GM19239 (cell line): ENCODE measurements around the gene TTC8.
"Not testable (repeated sequence)": the region's sequence is repeated elsewhere in the genome, so short reads cannot be mapped to it uniquely, and the experiment has no call there.

Experiments
- DNase-seq: peaks from one replicate; pipeline ENCODE4 v3.0.0; 2011; ENCODE audit warnings: low spot score; ENCODE audit not compliant: insufficient read length
- FAIRE-seq: peaks from 2 replicates; lab custom pipeline; 2011; peaks lifted over from hg19 to GRCh38; lab: Jason Lieb, UNC

TTC8 gene

GRCh38 chr14:88821888-88822287, 2.6 kb upstream of the TTC8 start:
- FAIRE-seq, result no peak
- no peak for DNase-seq

GRCh38 chr14:88823968-88824313, 510 bp upstream of the TTC8 start:
- FAIRE-seq (no peak), DNase-seq (no peak)

- DNase-seq (no peak), FAIRE-seq (no peak)
Observed at GRCh38 chr14:88825078-88825458, 617 bp downstream of the TTC8 start.

DNA sequence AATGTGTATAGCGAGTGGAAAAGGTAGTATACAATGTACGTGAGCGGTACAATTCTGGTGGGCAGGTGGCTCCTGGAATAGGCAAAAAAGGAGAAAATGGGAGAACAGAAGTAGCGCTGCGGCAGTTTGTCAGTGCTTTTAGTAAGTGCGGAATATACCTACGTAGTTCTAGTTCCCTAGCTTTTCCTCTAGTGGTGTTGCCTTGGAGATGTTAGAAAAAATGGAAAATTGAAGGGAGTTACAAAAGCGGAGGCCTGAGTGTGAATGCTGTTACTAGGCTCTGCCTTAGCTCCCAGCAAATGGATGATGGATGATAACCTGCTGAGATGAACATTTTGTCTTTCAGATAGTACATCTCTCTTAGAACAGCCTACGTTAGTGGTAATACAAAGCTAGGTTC, 1.1 kb downstream of the TTC8 start:
- FAIRE-seq, result no peak
- no peak for DNase-seq

DNA sequence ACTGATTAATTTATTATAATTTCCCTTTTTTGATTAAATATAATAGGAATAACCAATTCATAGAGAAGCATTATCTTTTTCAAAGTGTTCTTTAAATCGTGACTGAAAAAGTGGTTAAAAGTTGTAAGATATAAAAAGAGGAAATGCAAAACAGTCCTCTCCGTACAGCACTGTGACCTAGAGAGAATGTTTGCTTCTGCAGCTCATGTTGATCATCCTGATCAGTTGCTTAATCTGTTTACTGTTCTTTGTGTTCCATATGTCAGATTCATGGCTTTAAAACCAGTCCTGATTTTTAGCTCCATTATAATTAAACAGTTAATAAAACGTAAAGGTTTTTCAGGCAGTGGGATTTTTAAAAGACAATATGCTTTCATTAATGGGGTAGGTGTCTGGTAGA, 4.7 kb downstream of the TTC8 start:
- no peak for FAIRE-seq
- no peak for DNase-seq

DNA sequence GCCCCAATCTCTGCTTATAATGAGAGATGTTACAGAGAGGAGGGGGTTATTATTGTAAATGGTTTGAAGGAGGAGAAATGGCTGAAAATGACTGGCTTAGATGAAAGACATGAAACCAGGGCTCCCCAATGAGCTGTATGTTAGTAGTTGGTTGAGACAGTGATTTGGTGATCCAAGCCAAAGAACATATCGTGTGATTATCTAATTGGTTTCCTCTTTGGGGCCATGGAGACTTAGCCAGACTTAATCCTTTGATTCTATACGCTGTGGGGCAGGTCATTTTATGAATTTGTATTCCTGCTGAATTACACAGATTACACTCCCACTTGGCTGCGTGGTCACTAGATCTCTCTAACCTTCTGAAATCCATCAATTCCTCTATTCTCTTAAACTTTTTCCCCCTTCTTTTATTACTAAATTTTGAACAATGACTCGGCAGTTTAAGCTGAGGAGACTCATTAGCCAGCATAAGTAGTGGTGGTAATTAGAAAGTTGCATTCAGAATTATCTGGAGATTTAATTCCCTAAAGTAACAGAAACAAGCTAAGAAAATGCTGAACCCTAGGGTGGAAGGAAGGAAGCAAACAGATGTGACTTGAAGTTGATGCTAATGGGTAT, 5.3 kb downstream of the TTC8 start:
- no peak for DNase-seq
- no peak for FAIRE-seq

DNA sequence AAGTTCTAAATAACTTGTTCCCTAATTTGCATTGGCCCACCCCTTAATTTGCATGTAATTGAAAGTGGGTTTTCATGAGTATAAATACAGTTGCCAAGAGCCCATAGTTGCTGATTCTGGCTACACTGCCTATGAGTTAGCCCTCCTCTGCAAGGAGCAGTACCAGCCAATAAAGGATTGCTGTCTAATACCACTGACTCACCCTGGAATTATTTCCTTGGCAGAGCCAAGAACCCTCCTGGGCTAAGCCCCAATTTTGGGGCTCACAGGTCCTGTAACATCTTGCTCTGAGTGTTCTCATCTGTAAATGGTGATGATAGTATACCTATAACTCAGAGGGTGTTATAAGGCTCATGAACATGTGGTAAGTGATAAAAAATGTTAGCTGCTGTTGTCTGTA, 6.8 kb downstream of the TTC8 start:
- DNase-seq, result no peak
- FAIRE-seq, result no peak

GRCh38 chr14:88834883-88835431, 10.5 kb downstream of the TTC8 start:
- FAIRE-seq (no peak), DNase-seq (no peak)

DNA sequence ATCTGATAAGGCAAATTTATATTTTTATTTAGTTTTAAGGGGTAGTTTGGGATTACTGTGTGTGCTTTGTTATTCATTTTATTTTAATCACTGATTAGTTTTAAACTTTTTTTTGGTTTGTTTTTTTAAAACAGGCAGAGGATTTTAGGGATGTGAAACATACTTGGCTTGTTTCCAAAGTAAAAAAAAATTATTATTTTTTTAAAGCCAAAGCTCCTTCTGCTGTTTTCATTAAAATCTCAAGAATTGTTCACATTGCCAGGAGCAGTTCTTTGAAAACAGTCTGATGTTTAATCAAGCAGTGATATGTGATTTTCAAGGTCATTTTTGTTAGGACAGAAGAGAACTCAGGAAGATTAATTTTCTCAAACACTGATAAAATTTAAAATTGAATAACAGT, 11.2 kb downstream of the TTC8 start:
- no peak for DNase-seq
- no peak for FAIRE-seq

DNA sequence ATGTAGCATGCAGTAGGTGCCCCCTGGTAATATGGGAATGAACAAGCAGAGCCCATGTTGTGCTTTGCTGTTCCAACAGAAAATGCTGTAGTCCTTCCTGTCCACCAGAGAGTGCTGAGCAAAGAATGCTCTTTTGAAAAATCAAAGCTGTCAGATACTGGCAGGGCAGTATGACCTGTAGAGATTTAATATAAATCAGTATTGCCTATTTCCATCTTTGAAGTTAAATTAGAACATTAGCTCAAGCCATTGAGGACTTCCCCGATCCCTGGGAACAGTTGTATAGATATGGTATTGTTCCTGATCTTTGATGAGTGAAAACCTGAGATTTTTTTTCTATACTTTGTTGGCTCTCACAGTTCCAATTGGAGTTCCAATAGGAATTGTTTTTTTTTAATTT, 13.0 kb downstream of the TTC8 start:
- FAIRE-seq (no peak), DNase-seq (no peak)

- no peak for DNase-seq
- no peak for FAIRE-seq
Observed at GRCh38 chr14:88838015-88838414, 13.6 kb downstream of the TTC8 start.

DNA sequence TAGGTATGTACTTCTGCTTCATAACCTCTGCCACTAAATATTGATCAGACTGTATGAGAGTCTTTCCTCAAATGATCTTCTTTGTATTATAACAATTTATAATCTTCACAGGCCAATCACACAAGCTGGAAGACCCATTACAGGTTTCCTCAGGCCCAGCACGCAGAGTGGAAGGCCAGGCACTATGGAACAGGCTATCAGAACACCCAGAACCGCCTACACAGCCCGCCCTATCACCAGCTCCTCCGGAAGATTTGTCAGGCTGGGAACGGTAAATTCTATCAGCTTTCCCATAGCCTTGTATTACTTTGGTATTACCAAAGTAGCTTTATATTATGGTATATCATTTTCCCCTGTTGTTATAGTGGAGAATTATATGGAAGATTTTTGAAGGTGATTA, 16.5 kb downstream of the TTC8 start:
- DNase-seq (no peak), FAIRE-seq (no peak)

- no peak for FAIRE-seq
- no peak for DNase-seq
Observed at GRCh38 chr14:88841741-88842140, 17.3 kb downstream of the TTC8 start.

DNA sequence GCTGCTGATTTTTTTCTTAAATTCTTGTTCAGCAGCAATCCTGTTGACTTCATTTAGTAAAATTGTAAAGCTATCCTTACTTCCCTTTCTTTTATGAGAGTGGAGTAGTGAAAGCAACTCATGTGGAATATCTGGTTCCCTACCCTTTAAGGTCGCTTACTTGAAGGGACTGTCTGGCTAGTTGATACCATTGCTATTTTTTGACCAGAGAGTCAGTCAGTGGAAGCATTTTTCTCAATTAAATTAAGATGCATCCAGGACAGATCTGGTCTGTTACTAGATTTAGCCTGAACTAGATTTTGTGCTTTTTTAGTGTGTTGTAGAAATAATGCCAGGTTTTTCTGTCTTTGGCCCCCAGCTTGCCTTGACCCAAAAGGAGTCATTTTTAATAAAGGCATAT, 18.0 kb downstream of the TTC8 start:
- FAIRE-seq (no peak), DNase-seq (no peak)

GRCh38 chr14:88844980-88845491, 20.6 kb downstream of the TTC8 start:
- no peak for FAIRE-seq
- DNase-seq, result no peak

DNA sequence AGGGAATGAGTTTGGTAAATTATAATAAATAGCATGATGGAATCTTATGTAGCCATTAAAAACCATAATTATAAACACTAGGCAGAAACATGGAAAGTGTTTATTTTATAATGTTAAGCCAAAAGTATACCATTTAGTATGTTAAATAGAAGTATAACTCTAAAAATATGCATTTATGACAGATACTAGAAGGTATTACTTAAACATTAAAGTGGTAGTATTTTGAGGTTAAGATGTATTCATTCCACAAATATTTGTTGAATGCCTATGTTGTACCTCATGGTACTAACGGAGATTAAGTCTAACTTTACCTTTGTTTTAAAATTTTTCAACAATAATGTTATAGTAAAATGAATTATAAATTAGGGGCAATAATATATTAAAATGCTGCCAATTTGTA, 24.1 kb downstream of the TTC8 start:
- no peak for FAIRE-seq
- no peak for DNase-seq

DNA sequence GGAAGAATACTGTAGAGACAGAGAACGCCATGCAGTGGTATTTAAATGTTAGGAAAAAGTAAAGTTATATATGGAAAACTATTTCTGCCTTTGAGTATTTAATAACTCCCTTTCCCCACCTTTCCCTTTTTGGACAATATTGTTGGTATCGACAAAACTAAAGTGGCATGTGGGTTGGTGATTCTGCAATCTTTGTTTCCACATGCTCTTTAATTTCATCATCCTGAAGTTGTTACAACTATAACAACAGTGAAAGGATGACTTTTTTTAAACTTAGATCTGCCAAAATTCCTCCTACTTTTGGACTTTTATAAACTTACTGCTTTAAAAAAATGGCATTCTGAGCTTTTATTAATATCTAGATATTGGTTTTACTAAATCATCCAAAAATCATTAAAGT, 25.3 kb downstream of the TTC8 start:
- FAIRE-seq (no peak), DNase-seq (no peak)

GRCh38 chr14:88851587-88851986, 27.1 kb downstream of the TTC8 start:
- no peak for DNase-seq
- no peak for FAIRE-seq

GRCh38 chr14:88852632-88853031, 28.2 kb downstream of the TTC8 start:
- FAIRE-seq, result no peak
- DNase-seq, result no peak

DNA sequence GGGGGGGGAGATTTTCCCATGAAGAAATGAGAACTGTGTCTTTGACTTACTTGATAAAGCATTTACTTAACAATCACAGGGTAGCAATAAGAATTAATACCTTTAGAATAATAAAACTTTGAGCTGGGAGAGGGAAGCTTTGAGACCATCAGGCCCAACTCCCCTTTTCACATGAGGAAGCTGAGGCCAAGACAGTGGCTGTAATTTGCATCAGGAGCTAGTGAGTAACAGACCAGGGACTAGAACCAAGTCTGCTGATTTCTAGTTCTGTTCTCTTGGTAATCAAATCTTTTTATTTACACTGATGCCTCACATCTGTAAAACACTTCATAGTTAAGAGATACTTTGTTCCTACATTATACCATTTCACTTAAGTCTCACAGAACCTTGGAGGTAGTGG, 28.7 kb downstream of the TTC8 start:
- DNase-seq, result no peak
- FAIRE-seq, result no peak

GRCh38 chr14:88856786-88857366, 32.4 kb downstream of the TTC8 start:
- DNase-seq, result no peak

GRCh38 chr14:88857861-88858260, 33.4 kb downstream of the TTC8 start:
- not testable (repeated sequence) for FAIRE-seq, DNase-seq

More at GRCh38 chr14:88856786-88857366, 32.4 kb downstream of the TTC8 start:
- no peak for FAIRE-seq
